Measurements from ENCODE around the gene PNMA8B. TPM values are rescaled to one million over a fixed set of nuclear protein-coding genes. Genes with fewer than 3 reads are reported as not detected.

PNMA8B gene
- total RNA-seq, 1 donor from 2014 or later: 2.5 TPM

DNA sequence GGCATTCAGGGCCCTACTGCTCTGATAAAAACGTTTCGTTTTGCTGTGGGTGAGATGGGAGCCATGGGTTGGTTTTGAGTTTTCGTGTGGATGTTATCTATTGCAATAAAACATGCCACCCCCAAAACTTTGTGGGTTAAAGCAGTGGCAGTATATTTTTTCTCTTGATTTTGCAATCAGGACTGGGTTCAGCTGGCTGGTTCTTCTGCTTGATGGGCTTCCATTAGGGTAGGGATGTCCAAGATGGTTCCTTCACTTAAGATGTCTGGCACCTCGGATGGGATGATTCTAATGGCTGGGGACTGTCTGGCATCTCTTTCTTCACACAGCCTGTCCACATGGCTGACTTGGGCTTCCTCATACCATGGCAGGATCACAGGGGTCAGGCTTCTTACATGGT is 15.6 kb upstream of the PNMA8B start:
- DNase-seq (ENCODE audit: extremely low spot score, unreplicated experiment): no peak
- Mint-ChIP-seq H3K4me3 (ENCODE audit: unreplicated experiment) (no peak overlapping the region), H3K27me3 (ENCODE audit: unreplicated experiment) (peaks cover 11% of the 10 kb centered on the region), H3K27ac (ENCODE audit: unreplicated experiment) (no peak overlapping the region), H3K4me1 (ENCODE audit: unreplicated experiment) (peaks cover 12% of the 10 kb centered on the region), H3K9me3 (ENCODE audit: unreplicated experiment) (peaks cover 7% of the 10 kb centered on the region), H3K36me3 (ENCODE audit: unreplicated experiment) (peaks cover 2% of the 10 kb centered on the region)
- TF ChIP-seq, protein P1, sequence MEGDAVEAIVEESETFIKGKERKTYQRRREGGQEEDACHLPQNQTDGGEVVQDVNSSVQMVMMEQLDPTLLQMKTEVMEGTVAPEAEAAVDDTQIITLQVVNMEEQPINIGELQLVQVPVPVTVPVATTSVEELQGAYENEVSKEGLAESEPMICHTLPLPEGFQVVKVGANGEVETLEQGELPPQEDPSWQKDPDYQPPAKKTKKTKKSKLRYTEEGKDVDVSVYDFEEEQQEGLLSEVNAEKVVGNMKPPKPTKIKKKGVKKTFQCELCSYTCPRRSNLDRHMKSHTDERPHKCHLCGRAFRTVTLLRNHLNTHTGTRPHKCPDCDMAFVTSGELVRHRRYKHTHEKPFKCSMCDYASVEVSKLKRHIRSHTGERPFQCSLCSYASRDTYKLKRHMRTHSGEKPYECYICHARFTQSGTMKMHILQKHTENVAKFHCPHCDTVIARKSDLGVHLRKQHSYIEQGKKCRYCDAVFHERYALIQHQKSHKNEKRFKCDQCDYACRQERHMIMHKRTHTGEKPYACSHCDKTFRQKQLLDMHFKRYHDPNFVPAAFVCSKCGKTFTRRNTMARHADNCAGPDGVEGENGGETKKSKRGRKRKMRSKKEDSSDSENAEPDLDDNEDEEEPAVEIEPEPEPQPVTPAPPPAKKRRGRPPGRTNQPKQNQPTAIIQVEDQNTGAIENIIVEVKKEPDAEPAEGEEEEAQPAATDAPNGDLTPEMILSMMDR (IDR thresholded peaks at IDR 0.05): no peak

DNA sequence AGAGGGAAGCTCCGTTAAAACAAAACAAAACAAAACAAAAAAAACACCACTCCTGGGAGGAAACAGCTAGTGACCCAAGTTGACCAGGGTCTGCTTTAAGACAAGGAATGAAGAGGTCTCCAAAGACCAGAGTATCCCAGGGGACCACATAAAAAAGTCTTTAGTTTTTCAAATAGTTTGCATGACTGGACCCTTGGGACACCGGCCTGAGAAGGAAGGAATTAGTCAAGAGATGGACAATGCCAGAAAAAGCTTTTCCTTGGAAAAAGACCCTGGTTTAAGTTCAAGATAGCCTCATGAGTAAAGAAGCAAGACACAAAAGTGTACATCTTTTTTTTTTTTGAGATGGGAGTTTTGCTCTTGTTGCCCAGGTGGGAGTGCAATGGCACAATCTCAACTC is 12.5 kb upstream of the PNMA8B start:
- Mint-ChIP-seq H3K36me3 (ENCODE audit: unreplicated experiment) (peaks cover 2% of the 10 kb centered on the region), H3K4me3 (ENCODE audit: unreplicated experiment) (no peak overlapping the region), H3K27ac (ENCODE audit: unreplicated experiment) (no peak overlapping the region), H3K4me1 (ENCODE audit: unreplicated experiment) (peaks cover 5% of the 10 kb centered on the region), H3K9me3 (ENCODE audit: unreplicated experiment) (peaks cover 7% of the 10 kb centered on the region), H3K27me3 (ENCODE audit: unreplicated experiment) (peaks cover 14% of the 10 kb centered on the region)
- TF ChIP-seq, protein P1 (IDR thresholded peaks at IDR 0.05): no peak
- DNase-seq (ENCODE audit: extremely low spot score, unreplicated experiment): no peak

DNA sequence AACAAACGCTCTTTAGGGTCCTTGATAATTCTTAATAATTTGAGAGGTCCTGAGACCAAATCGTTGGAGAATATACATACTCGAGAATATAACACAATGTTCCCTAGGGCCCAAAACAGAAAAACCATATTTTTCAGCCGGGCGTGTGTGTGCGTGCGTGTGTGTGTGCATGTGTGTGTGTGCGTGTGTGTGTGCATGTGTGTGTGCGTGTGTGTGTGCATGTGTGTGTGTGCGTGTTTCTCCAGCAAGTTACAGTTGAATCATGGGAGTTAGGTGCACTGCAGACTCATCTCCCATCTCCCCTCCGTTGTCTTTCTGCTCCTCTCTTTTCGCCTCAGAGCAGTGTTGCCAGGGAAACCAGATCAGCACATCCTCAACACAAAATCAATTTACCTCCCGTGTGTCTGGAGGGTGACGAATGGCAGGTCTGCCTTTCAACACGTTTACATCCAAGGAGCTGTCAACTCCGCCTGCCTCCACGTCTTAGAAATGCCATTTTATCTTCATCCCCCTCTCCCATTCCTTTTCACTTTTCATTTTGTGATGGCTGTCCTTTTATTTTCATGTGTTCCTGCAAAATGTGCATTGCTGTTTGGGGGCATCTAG is 8.3 kb upstream of the PNMA8B start:
- Mint-ChIP-seq H3K27me3 (ENCODE audit: unreplicated experiment) (peaks cover 15% of the 10 kb centered on the region), H3K36me3 (ENCODE audit: unreplicated experiment) (no peaks in the 10 kb centered on the region), H3K9me3 (ENCODE audit: unreplicated experiment) (no peaks in the 10 kb centered on the region), H3K4me3 (ENCODE audit: unreplicated experiment) (no peak overlapping the region), H3K27ac (ENCODE audit: unreplicated experiment) (no peak overlapping the region), H3K4me1 (ENCODE audit: unreplicated experiment) (peaks cover 4% of the 10 kb centered on the region)
- no peak for DNase-seq (ENCODE audit: extremely low spot score, unreplicated experiment)
- TF ChIP-seq, protein P1 (IDR thresholded peaks at IDR 0.05): no peak

DNA sequence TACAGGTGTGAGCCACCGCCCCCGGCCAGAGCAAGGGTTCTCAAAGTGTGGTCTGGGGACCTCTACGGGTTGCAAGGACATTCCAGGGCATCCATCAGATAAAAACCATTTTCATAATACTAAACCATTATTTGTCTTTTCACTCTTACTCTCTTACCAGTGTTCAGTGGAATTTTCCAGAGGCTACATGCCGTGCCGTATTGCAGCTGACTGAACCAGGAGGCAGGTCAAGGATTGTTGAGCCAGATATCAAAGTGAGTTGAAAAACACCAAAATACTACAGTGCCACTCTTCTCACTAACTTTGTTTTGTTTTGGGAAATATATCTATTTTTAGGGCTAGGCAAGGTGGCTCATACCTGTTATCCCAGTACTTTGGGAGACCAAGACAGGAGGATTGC is 7.2 kb upstream of the PNMA8B start:
- H3K27ac Mint-ChIP-seq (ENCODE audit: unreplicated experiment): no peak overlapping the region
- peaks cover 1% of the 10 kb centered on the region for H3K36me3 Mint-ChIP-seq (ENCODE audit: unreplicated experiment)
- H3K4me1 Mint-ChIP-seq (ENCODE audit: unreplicated experiment): no peaks in the 10 kb centered on the region
- H3K27me3 Mint-ChIP-seq (ENCODE audit: unreplicated experiment): peaks cover 15% of the 10 kb centered on the region
- no peak overlapping the region for H3K4me3 Mint-ChIP-seq (ENCODE audit: unreplicated experiment)
- H3K9me3 Mint-ChIP-seq (ENCODE audit: unreplicated experiment): no peaks in the 10 kb centered on the region
- TF ChIP-seq, protein P1 (IDR thresholded peaks at IDR 0.05): no peak
- DNase-seq (ENCODE audit: extremely low spot score, unreplicated experiment): no peak

DNA sequence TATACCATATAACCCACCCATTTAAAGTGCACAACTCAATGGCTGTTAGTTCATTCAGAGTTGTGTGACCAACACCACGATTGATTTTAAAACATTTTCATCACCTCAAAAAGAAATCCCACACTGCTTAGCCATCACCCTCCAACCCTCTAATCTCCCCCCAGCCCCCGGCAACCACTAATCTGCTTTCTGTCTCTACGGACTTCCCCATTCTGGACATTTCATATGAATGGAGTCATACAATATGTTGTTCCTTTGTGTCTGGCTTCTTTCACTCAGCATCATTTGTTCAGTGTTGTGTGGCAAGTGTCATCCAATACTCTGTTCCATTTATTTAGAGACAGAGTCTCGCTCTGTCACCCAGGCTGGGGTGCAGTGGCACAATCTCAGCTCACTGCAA is 4.0 kb upstream of the PNMA8B start:
- Mint-ChIP-seq H3K4me3 (ENCODE audit: unreplicated experiment) (no peak overlapping the region), H3K36me3 (ENCODE audit: unreplicated experiment) (peaks cover 2% of the 10 kb centered on the region), H3K9me3 (ENCODE audit: unreplicated experiment) (no peaks in the 10 kb centered on the region), H3K27me3 (ENCODE audit: unreplicated experiment) (peaks cover 5% of the 10 kb centered on the region), H3K4me1 (ENCODE audit: unreplicated experiment) (peaks cover 1% of the 10 kb centered on the region), H3K27ac (ENCODE audit: unreplicated experiment) (no peak overlapping the region)
- TF ChIP-seq, protein P1 (IDR thresholded peaks at IDR 0.05): no peak
- DNase-seq (ENCODE audit: extremely low spot score, unreplicated experiment): no peak
